ENCODE results near the gene TSFM.

TSFM gene

GRCh38 chr12:57740656-57741412 lies 41.8 kb upstream of the TSFM start:
- peak overlapping the region; percentile 89 for H3K4me3 ChIP-seq (ENCODE audit: low read length)
- H3K79me2 ChIP-seq (ENCODE audit: low read length), result peaks cover 22% of the 10 kb centered on the region
- H3K4me2 ChIP-seq (ENCODE audit: low read length), result peak overlapping the region; percentile 78
- peaks cover 27% of the 10 kb centered on the region for H3K4me1 ChIP-seq (ENCODE audit: low read length)
- H3K9me3 ChIP-seq (ENCODE audit: insufficient read depth, low read length), result no peaks in the 10 kb centered on the region
- no peak overlapping the region for H3K27ac ChIP-seq (ENCODE audit: low read length)
- H3K27me3 ChIP-seq (ENCODE audit: low read depth, low read length), result no peaks in the 10 kb centered on the region
- H3K9ac ChIP-seq (ENCODE audit: low read length), result peak overlapping the region; percentile 85; the same call in 1 of the 2 replicates
- no peaks in the 10 kb centered on the region for H3K36me3 ChIP-seq (replicated peaks; ENCODE audit: low read depth, low read length)
- no peak overlapping the region for H2AFZ ChIP-seq (ENCODE audit: low read depth, low read length)
- TF ChIP-seq CTCF (IDR thresholded peaks at IDR 0.05; ENCODE audit: low read depth, low read length) (no peak), EZH2phosphoT487 (IDR thresholded peaks at IDR 0.05; ENCODE audit: low read depth) (no peak)
- H4K20me1 ChIP-seq (ENCODE audit: insufficient read depth, low read length), result no peaks in the 10 kb centered on the region

- no peaks in the 10 kb centered on the region for H3K9me3 ChIP-seq (ENCODE audit: insufficient read depth, low read length)
- H3K79me2 ChIP-seq (ENCODE audit: low read length), result peaks cover 22% of the 10 kb centered on the region
- H3K27ac ChIP-seq (ENCODE audit: low read length), result no peak overlapping the region
- no peaks in the 10 kb centered on the region for H4K20me1 ChIP-seq (ENCODE audit: insufficient read depth, low read length)
- peak overlapping the region; percentile 89 for H3K4me3 ChIP-seq (ENCODE audit: low read length)
- H2AFZ ChIP-seq (ENCODE audit: low read depth, low read length), result 0 out of 2 replicates have a peak overlapping the region, but pooled peaks have one; percentile 43
- peak overlapping the region; percentile 78 for H3K4me2 ChIP-seq (ENCODE audit: low read length)
- no peak for TF ChIP-seq CTCF (IDR thresholded peaks at IDR 0.05; ENCODE audit: low read depth, low read length)
- TF ChIP-seq EZH2phosphoT487 (IDR thresholded peaks at IDR 0.05; ENCODE audit: low read depth), result no peak
- peak overlapping the region; percentile 85 for H3K9ac ChIP-seq (ENCODE audit: low read length)
- peaks cover 5% of the 10 kb centered on the region for H3K36me3 ChIP-seq (replicated peaks; ENCODE audit: low read depth, low read length)
- H3K27me3 ChIP-seq (ENCODE audit: low read depth, low read length), result no peaks in the 10 kb centered on the region
- H3K4me1 ChIP-seq (ENCODE audit: low read length), result peaks cover 27% of the 10 kb centered on the region
Measured at GRCh38 chr12:57741413-57741789, 41.2 kb upstream of the TSFM start.

GRCh38 chr12:57741844-57742738 lies 40.5 kb upstream of the TSFM start:
- Histone ChIP-seq H3K9ac (ENCODE audit: low read length) (peak overlapping the region; percentile 85), H3K4me3 (ENCODE audit: low read length) (peak overlapping the region; percentile 89), H3K79me2 (ENCODE audit: low read length) (peaks cover 22% of the 10 kb centered on the region)

More at GRCh38 chr12:57741844-57742738, 40.5 kb upstream of the TSFM start:
- peak overlapping the region; percentile 78 for H3K4me2 ChIP-seq (ENCODE audit: low read length)
- H2AFZ ChIP-seq (ENCODE audit: low read depth, low read length), result peak overlapping the region; percentile 43
- no peaks in the 10 kb centered on the region for H3K27me3 ChIP-seq (ENCODE audit: low read depth, low read length)
- H3K4me1 ChIP-seq (ENCODE audit: low read length), result peaks cover 27% of the 10 kb centered on the region
- peak overlapping the region; percentile 19; the same call in 1 of the 2 replicates for H3K27ac ChIP-seq (ENCODE audit: low read length)
- H3K9me3 ChIP-seq (ENCODE audit: insufficient read depth, low read length), result no peaks in the 10 kb centered on the region
- TF ChIP-seq CTCF (IDR thresholded peaks at IDR 0.05; ENCODE audit: low read depth, low read length), result peak; percentile 51
- no peak for TF ChIP-seq EZH2phosphoT487 (IDR thresholded peaks at IDR 0.05; ENCODE audit: low read depth)
- H4K20me1 ChIP-seq (ENCODE audit: insufficient read depth, low read length), result no peaks in the 10 kb centered on the region
- peaks cover 10% of the 10 kb centered on the region for H3K36me3 ChIP-seq (replicated peaks; ENCODE audit: low read depth, low read length)

Measured in OCI-LY3 (cell line).